ENCODE results near the gene LCK. TPM values are rescaled to one million over a fixed set of nuclear protein-coding genes. Genes with fewer than 3 reads are reported as not detected.

Gene LCK
- total and polyA plus RNA-seq, 10 of the 15 experiments (the other 5 are each of a cell fraction or from before 2014, with no cell fraction given): 31.5 to 173 (median 119) TPM

DNA sequence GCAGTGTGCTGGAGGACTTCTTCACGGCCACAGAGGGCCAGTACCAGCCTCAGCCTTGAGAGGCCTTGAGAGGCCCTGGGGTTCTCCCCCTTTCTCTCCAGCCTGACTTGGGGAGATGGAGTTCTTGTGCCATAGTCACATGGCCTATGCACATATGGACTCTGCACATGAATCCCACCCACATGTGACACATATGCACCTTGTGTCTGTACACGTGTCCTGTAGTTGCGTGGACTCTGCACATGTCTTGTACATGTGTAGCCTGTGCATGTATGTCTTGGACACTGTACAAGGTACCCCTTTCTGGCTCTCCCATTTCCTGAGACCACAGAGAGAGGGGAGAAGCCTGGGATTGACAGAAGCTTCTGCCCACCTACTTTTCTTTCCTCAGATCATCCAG is 34.6 kb downstream of the LCK start:
- intact Hi-C loops (cut with micrococcal nuclease; ENCODE audit: unreplicated experiment): no loop called here
- Histone ChIP-seq H3K79me2 (ENCODE audit: control insufficient read depth, insufficient read depth, low read length) (no peaks in the 10 kb centered on the region), H3K4me3 (no peak overlapping the region), H3K36me3 (ENCODE audit: control insufficient read depth in 2 of 2, insufficient read depth in 2 of 2, low read length in 1 of 2) (peaks cover 0 to 10% of the 10 kb centered on the region in 2 experiments; a peak in 3 of 4 replicates), H3K4me1 (ENCODE audit: control insufficient read depth, insufficient read depth, low read length) (no peaks in the 10 kb centered on the region), H3K4me2 (ENCODE audit: control insufficient read depth, insufficient read depth) (no peak overlapping the region), H2AFZ (ENCODE audit: control insufficient read depth, low read depth, low read length) (no peak overlapping the region), H3K27ac (ENCODE audit: control insufficient read depth, insufficient read depth) (no peak overlapping the region), H3K9me3 (replicated peaks; ENCODE audit: control insufficient read depth, insufficient read depth, low read length) (no peaks in the 10 kb centered on the region), H3K27me3 (replicated peaks in 1 of 2; ENCODE audit: control insufficient read depth in 2 of 2, insufficient read depth in 2 of 2, low read length in 1 of 2) (no peaks in the 10 kb centered on the region), H4K20me1 (ENCODE audit: control insufficient read depth, insufficient read depth) (no peaks in the 10 kb centered on the region), H3K9ac (ENCODE audit: control insufficient read depth, insufficient read depth, low read length) (no peak overlapping the region)
- ChIA-PET POLR2A (no interaction called here), RAD21 (ENCODE audit: unreplicated experiment) (no interaction called here), CTCF (no interaction called here), SMC1A (ENCODE audit: uncharacterized antibody, unreplicated experiment) (no interaction called here)
- 90% methylated on average over 3 of the region's 3 CpGs for WGBS (ENCODE audit: insufficient coverage, insufficient replicate concordance, low lambda C conversion rate, missing lambda C conversion rate)
- ATAC-seq: no peak
- FAIRE-seq: no peak
- in situ Hi-C loops (cut with MboI): no loop called here
- no TSS peak for BruUV-seq (replicated peaks)
- DNase-seq (ENCODE audit: low read depth, low spot score): no peak
- TF ChIP-seq, protein P1, sequence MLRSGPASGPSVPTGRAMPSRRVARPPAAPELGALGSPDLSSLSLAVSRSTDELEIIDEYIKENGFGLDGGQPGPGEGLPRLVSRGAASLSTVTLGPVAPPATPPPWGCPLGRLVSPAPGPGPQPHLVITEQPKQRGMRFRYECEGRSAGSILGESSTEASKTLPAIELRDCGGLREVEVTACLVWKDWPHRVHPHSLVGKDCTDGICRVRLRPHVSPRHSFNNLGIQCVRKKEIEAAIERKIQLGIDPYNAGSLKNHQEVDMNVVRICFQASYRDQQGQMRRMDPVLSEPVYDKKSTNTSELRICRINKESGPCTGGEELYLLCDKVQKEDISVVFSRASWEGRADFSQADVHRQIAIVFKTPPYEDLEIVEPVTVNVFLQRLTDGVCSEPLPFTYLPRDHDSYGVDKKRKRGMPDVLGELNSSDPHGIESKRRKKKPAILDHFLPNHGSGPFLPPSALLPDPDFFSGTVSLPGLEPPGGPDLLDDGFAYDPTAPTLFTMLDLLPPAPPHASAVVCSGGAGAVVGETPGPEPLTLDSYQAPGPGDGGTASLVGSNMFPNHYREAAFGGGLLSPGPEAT (IDR thresholded peaks at IDR 0.05; ENCODE audit: low read depth): no peak
- TF ChIP-seq DPF2 (IDR thresholded peaks at IDR 0.05) (no peak), MXI1 (IDR thresholded peaks at IDR 0.05; ENCODE audit: low read depth, low read length) (no peak), BMI1 (IDR thresholded peaks at IDR 0.05; ENCODE audit: borderline replicate concordance) (no peak), SP1 (IDR thresholded peaks at IDR 0.05; ENCODE audit: low read depth, low read length) (no peak), RAD21 (IDR thresholded peaks at IDR 0.05; ENCODE audit: insufficient read depth, low read depth, low read length) (no peak), EGR1 (IDR thresholded peaks at IDR 0.05; ENCODE audit: borderline replicate concordance in 1 of 2, low read depth in 2 of 2, low read length in 2 of 2) (no peak), CEBPB (IDR thresholded peaks at IDR 0.05; ENCODE audit: borderline replicate concordance in 1 of 2, low read depth in 2 of 2, low read length in 2 of 2) (no peak), MEF2A (IDR thresholded peaks at IDR 0.05; ENCODE audit: insufficient read depth, low read depth, low read length) (no peak), CREM (IDR thresholded peaks at IDR 0.05; ENCODE audit: low read depth) (no peak), YBX1 (IDR thresholded peaks at IDR 0.05) (no peak), POLR2AphosphoS2 (IDR thresholded peaks at IDR 0.05; ENCODE audit: low read depth, low read length) (no peak), GABPA (IDR thresholded peaks at IDR 0.05; ENCODE audit: low read depth) (no peak)
- TF ChIP-seq, protein P2, sequence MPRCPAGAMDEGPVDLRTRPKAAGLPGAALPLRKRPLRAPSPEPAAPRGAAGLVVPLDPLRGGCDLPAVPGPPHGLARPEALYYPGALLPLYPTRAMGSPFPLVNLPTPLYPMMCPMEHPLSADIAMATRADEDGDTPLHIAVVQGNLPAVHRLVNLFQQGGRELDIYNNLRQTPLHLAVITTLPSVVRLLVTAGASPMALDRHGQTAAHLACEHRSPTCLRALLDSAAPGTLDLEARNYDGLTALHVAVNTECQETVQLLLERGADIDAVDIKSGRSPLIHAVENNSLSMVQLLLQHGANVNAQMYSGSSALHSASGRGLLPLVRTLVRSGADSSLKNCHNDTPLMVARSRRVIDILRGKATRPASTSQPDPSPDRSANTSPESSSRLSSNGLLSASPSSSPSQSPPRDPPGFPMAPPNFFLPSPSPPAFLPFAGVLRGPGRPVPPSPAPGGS (IDR thresholded peaks at IDR 0.05; ENCODE audit: borderline replicate concordance, insufficient read depth, low read depth, low read length, poor library complexity, severe bottlenecking): no peak
- TF ChIP-seq, protein P3, sequence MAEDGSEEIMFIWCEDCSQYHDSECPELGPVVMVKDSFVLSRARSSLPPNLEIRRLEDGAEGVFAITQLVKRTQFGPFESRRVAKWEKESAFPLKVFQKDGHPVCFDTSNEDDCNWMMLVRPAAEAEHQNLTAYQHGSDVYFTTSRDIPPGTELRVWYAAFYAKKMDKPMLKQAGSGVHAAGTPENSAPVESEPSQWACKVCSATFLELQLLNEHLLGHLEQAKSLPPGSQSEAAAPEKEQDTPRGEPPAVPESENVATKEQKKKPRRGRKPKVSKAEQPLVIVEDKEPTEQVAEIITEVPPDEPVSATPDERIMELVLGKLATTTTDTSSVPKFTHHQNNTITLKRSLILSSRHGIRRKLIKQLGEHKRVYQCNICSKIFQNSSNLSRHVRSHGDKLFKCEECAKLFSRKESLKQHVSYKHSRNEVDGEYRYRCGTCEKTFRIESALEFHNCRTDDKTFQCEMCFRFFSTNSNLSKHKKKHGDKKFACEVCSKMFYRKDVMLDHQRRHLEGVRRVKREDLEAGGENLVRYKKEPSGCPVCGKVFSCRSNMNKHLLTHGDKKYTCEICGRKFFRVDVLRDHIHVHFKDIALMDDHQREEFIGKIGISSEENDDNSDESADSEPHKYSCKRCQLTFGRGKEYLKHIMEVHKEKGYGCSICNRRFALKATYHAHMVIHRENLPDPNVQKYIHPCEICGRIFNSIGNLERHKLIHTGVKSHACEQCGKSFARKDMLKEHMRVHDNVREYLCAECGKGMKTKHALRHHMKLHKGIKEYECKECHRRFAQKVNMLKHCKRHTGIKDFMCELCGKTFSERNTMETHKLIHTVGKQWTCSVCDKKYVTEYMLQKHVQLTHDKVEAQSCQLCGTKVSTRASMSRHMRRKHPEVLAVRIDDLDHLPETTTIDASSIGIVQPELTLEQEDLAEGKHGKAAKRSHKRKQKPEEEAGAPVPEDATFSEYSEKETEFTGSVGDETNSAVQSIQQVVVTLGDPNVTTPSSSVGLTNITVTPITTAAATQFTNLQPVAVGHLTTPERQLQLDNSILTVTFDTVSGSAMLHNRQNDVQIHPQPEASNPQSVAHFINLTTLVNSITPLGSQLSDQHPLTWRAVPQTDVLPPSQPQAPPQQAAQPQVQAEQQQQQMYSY (CRISPR knock-in tag; IDR thresholded peaks at IDR 0.05): no peak
- TF ChIP-seq, protein P4, sequence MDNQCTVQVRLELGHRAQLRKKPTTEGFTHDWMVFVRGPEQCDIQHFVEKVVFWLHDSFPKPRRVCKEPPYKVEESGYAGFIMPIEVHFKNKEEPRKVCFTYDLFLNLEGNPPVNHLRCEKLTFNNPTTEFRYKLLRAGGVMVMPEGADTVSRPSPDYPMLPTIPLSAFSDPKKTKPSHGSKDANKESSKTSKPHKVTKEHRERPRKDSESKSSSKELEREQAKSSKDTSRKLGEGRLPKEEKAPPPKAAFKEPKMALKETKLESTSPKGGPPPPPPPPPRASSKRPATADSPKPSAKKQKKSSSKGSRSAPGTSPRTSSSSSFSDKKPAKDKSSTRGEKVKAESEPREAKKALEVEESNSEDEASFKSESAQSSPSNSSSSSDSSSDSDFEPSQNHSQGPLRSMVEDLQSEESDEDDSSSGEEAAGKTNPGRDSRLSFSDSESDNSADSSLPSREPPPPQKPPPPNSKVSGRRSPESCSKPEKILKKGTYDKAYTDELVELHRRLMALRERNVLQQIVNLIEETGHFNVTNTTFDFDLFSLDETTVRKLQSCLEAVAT (IDR thresholded peaks at IDR 0.05): no peak
